Panc1 (cell line): ENCODE results near the gene TBC1D10A. TPM values are rescaled to one million over a fixed set of nuclear protein-coding genes. Genes with fewer than 3 reads are reported as not detected.

Source experiments
- ATAC-seq: fragments of 200-7000 bp; cut with Tn5 transposase; 2 replicates; pipeline ENCODE4 v1.9.1; 2020; ENCODE audit warnings: mild to moderate bottlenecking, moderate library complexity
- BruUV-seq: library from RNA; stranded (reverse); fragments of 400-500 nt; replicated peaks from 2 replicates; lab custom pipeline; 2021; lab: Mats Ljungman, UMichigan
- CTCF ChIA-PET: fragments of 300-600 bp; sonication (Branson Sonifier 250); formaldehyde crosslinking; loops from one replicate; lab custom pipeline; 2022; ENCODE audit warnings: antibody characterized with exemption; lab: Charles Lee
- POLR2A ChIA-PET: fragments of 300-600 bp; sonication (Branson Sonifier 250); formaldehyde crosslinking; loops from one replicate; lab custom pipeline; 2022; ENCODE audit warnings: antibody characterized with exemption; lab: Charles Lee
- DNase-seq: peaks from one replicate; pipeline ENCODE4 v3.0.0-alpha.2; 2010; ENCODE audit warnings: low read depth, low spot score
- H3K27ac ChIP-seq: 2 replicates; pipeline ENCODE4 v1.5.1; 2011; ENCODE audit warnings: mild to moderate bottlenecking, low read length, inconsistent platforms
- H3K27me3 ChIP-seq: fragments of 200-500 bp; sonication (Bioruptor generic); 2 replicates; pipeline ENCODE4 v1.6.0; 2014; ENCODE audit warnings: low read length, inconsistent platforms; ENCODE audit not compliant: control insufficient read depth, insufficient read depth
- H3K36me3 ChIP-seq: fragments of 200-500 bp; sonication (Bioruptor generic); 2 replicates; pipeline ENCODE4 v1.5.1; 2014; ENCODE audit warnings: inconsistent platforms, mild to moderate bottlenecking, low read length, moderate library complexity; ENCODE audit not compliant: control insufficient read depth, insufficient read depth
- H3K4me1 ChIP-seq: 2 replicates; pipeline ENCODE4 v1.5.1; 2011; ENCODE audit warnings: inconsistent platforms, mild to moderate bottlenecking, low read length, moderate library complexity; ENCODE audit not compliant: control insufficient read depth, insufficient read depth
- H3K4me3 ChIP-seq, 2 experiments: 2 replicates each; pipeline ENCODE4 v1.5.1; 2011 to 2012; ENCODE audit warnings: low read depth in 2 of 2, low read length in 2 of 2, mild to moderate bottlenecking in 2 of 2, inconsistent platforms in 1 of 2, moderate library complexity in 1 of 2
- H3K9me3 ChIP-seq: fragments of 200-500 bp; sonication (Bioruptor generic); 2 replicates; pipeline ENCODE4 v1.5.1; 2014; ENCODE audit warnings: low read depth, mild to moderate bottlenecking, inconsistent platforms, low read length, moderate library complexity; ENCODE audit not compliant: control insufficient read depth, insufficient read depth
- POLR2AphosphoS5 ChIP-seq: IDR thresholded peaks from 2 replicates; pipeline ENCODE4 v1.6.1; 2012; ENCODE audit warnings: mild to moderate bottlenecking, low read depth, low read length, moderate library complexity
- SIN3A ChIP-seq: IDR thresholded peaks from 2 replicates; pipeline ENCODE4 v1.6.1; 2012; ENCODE audit warnings: low read depth, mild to moderate bottlenecking, low read length, moderate library complexity, borderline replicate concordance; ENCODE audit not compliant: insufficient read depth
- TCF7L2 ChIP-seq: IDR thresholded peaks from 2 replicates; pipeline ENCODE4 v1.6.1; 2011; ENCODE audit warnings: mild to moderate bottlenecking, low read depth, low read length, inconsistent platforms
- in situ Hi-C: cut with HindIII; loops from 2 replicates; pipeline ENCODE4 v1.10.0; 2016; ENCODE audit warnings: low sequenced_read_pairs, low pct_unique_long_range_greater_than_20kb
- intact Hi-C: fragments of 100-400 bp; cut with micrococcal nuclease; formaldehyde crosslinking; loops from one replicate; pipeline ENCODE4 v1.10.0; 2022; ENCODE audit not compliant: unreplicated experiment
- total RNA-seq: library from RNA; stranded (reverse); gene quantifications from one replicate; pipeline ENCODE4 v1.2.1, GENCODE V29; 2021; ENCODE audit not compliant: unreplicated experiment
- TF ChIP-seq, protein P1 (sequence below), 2 experiments: IDR thresholded peaks; 2 replicates each; pipeline ENCODE4 v1.6.1; 2011 to 2012; ENCODE audit warnings: low read depth in 2 of 2, control low read depth in 1 of 2, low read length in 1 of 2, mild to moderate bottlenecking in 1 of 2, moderate library complexity in 1 of 2; ENCODE audit not compliant: insufficient read depth in 1 of 2
- TF ChIP-seq, protein P2 (sequence below): fragments of 450-650 bp; IDR thresholded peaks from 2 replicates; pipeline ENCODE4 v1.5.1; 2017; ENCODE audit warnings: mild to moderate bottlenecking

Gene TBC1D10A
- total RNA-seq, 1 experiment from 2014 or later, result 14.9 TPM

DNA sequence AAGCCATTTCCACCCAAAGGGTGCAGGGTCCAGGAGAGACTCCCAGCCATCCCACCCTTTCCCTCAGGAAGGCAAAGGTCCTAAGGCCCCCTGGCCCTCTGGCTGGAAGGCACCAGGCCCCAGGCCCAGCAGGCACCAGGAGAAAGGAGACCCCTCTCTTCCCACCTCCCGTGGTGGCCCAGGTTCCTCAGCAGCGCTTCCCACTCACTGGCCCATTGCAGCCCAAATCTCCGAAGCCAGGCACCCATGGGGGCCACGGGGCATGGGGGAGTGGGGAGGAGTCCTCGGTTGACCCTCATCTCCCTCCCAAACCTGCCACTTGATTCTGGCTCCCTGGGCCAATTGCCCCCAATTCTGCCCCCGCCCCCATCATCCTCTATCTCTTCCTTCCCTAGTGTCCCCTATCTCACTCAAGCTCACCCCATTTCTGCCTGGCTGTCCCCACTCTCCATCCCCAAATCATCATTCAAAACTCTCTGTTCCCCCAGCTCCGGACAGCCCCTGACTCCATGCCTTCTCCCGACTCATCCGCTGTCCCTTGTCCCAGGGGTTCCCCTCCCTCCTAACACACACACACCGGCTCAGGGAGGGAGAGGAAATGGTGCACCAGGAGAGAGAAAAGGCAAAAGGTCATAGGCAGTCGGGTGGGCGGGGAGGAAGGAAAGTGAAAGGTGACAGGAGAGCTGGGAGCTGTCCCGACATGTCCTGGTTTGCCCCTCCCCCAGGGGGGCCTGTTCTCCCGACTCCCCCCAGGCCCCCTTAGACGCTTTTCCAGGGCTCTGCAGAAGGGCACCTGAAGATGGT lies 81.4 kb downstream of the TBC1D10A start:
- no TSS peak for BruUV-seq
- TF ChIP-seq TCF7L2, result no peak
- no peak for TF ChIP-seq SIN3A
- TF ChIP-seq, protein P1, sequence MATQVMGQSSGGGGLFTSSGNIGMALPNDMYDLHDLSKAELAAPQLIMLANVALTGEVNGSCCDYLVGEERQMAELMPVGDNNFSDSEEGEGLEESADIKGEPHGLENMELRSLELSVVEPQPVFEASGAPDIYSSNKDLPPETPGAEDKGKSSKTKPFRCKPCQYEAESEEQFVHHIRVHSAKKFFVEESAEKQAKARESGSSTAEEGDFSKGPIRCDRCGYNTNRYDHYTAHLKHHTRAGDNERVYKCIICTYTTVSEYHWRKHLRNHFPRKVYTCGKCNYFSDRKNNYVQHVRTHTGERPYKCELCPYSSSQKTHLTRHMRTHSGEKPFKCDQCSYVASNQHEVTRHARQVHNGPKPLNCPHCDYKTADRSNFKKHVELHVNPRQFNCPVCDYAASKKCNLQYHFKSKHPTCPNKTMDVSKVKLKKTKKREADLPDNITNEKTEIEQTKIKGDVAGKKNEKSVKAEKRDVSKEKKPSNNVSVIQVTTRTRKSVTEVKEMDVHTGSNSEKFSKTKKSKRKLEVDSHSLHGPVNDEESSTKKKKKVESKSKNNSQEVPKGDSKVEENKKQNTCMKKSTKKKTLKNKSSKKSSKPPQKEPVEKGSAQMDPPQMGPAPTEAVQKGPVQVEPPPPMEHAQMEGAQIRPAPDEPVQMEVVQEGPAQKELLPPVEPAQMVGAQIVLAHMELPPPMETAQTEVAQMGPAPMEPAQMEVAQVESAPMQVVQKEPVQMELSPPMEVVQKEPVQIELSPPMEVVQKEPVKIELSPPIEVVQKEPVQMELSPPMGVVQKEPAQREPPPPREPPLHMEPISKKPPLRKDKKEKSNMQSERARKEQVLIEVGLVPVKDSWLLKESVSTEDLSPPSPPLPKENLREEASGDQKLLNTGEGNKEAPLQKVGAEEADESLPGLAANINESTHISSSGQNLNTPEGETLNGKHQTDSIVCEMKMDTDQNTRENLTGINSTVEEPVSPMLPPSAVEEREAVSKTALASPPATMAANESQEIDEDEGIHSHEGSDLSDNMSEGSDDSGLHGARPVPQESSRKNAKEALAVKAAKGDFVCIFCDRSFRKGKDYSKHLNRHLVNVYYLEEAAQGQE (IDR thresholded peaks at IDR 0.05; ENCODE audit: insufficient read depth in 1 of 2, low read depth in 2 of 2, low read length in 1 of 2), result no peak
- TF ChIP-seq POLR2AphosphoS5, result no peak; the same call in 1 of the 2 replicates
- TF ChIP-seq, protein P2, sequence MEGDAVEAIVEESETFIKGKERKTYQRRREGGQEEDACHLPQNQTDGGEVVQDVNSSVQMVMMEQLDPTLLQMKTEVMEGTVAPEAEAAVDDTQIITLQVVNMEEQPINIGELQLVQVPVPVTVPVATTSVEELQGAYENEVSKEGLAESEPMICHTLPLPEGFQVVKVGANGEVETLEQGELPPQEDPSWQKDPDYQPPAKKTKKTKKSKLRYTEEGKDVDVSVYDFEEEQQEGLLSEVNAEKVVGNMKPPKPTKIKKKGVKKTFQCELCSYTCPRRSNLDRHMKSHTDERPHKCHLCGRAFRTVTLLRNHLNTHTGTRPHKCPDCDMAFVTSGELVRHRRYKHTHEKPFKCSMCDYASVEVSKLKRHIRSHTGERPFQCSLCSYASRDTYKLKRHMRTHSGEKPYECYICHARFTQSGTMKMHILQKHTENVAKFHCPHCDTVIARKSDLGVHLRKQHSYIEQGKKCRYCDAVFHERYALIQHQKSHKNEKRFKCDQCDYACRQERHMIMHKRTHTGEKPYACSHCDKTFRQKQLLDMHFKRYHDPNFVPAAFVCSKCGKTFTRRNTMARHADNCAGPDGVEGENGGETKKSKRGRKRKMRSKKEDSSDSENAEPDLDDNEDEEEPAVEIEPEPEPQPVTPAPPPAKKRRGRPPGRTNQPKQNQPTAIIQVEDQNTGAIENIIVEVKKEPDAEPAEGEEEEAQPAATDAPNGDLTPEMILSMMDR, result no peak
- Histone ChIP-seq H3K9me3 (no peaks in the 10 kb centered on the region), H3K4me1 (peaks cover 75% of the 10 kb centered on the region), H3K36me3 (no peaks in the 10 kb centered on the region; the same call in 1 of the 2 replicates), H3K4me3 (peak overlapping the region; percentile 37 to 50), H3K27me3 (no peaks in the 10 kb centered on the region), H3K27ac (peak overlapping the region; percentile 95)
- intact Hi-C loops (loop anchor here (5.0 kb wide), 1 partner anchor 33 kb away; no protein-coding TSS in a partner anchor), in situ Hi-C loops (no loop called here)
- POLR2A ChIA-PET, result interaction anchor here (0.5 to 0.6 kb wide), 3 partner anchors 45 to 204 kb away, joined by 3 to 8 read pairs (median 5); no protein-coding TSS in a partner anchor
- ATAC-seq, result peak; percentile 3; the same call in 1 of the 2 replicates
- no peak for DNase-seq
- CTCF ChIA-PET, result no interaction called here

DNA sequence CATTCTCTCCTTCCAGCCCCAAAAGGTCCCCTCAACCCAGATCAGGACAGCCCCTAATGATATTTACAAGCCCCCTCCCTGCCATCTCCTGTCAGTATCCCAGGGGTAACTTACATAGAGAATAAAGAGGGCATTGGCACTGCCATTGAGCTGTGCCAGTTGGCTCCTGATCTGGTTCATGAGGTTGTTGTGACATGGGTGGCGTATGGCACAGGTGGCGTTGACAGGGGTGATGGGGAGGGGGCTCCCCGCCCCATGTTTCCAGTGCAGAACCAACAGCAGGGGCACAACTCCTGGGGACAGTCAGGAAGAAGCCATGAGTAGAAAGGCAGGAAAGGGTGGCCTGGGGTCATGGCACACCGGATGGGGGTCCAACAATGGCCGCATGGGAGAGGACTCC lies 82.1 kb downstream of the TBC1D10A start:
- in situ Hi-C loops, result no loop called here
- CTCF ChIA-PET, result no interaction called here
- H3K9me3 ChIP-seq, result no peaks in the 10 kb centered on the region
- peak overlapping the region; percentile 95 for H3K27ac ChIP-seq
- POLR2A ChIA-PET, result interaction anchor here (0.6 kb wide), 1 partner anchor 53 kb away, joined by 3 read pairs; no protein-coding TSS in a partner anchor
- no peaks in the 10 kb centered on the region for H3K27me3 ChIP-seq
- TF ChIP-seq SIN3A, result no peak
- TF ChIP-seq POLR2AphosphoS5, result 0 out of 2 replicates have a peak, but pooled peaks have one; percentile 23
- peaks cover 75% of the 10 kb centered on the region for H3K4me1 ChIP-seq
- no TSS peak for BruUV-seq
- H3K4me3 ChIP-seq, result no peak overlapping the region
- no peak for ATAC-seq
- H3K36me3 ChIP-seq, result no peaks in the 10 kb centered on the region; the same call in 1 of the 2 replicates
- intact Hi-C loops, result loop anchor here (5.0 kb wide), 2 partner anchors 32 to 137 kb away; no protein-coding TSS in a partner anchor
- no peak for DNase-seq
